CD4-positive, alpha-beta T cell treated with Interferon alpha-2 for 1 hour (primary cell): Measurements from ENCODE around the gene HMCN2.
A peak's percentile ranks its signal among the peaks of the same experiment; 100 is the strongest.
"Not testable (repeated sequence)": the region's sequence is repeated elsewhere in the genome, so short reads cannot be mapped to it uniquely, and the experiment has no call there.

ENCODE experiments used
- DNase-seq, 2 donors: peaks; one replicate each; pipeline ENCODE4 v3.0.0-alpha.2; 2020 to 2022

HMCN2 gene

DNA sequence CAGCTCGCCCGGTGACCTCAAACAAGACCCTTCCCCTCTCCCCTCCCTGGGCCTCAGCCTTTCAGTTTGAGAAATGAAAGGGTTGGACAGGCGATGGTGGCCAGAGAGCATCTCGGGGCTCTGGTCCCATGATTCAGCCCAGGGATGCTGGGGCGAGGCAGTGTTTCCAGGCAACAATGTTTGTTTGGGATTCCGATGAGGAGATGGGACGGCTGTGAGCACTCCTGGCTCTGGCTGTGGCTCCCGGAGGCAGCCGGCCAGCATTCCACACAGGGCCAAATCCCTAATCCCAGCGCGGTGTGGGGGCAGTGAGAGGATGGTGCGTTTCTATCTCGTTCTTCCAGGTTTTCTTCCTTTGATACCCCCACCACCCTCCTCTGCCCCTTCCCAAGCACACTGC is 66.0 kb downstream of the HMCN2 start:
- DNase-seq, result no peak

DNA sequence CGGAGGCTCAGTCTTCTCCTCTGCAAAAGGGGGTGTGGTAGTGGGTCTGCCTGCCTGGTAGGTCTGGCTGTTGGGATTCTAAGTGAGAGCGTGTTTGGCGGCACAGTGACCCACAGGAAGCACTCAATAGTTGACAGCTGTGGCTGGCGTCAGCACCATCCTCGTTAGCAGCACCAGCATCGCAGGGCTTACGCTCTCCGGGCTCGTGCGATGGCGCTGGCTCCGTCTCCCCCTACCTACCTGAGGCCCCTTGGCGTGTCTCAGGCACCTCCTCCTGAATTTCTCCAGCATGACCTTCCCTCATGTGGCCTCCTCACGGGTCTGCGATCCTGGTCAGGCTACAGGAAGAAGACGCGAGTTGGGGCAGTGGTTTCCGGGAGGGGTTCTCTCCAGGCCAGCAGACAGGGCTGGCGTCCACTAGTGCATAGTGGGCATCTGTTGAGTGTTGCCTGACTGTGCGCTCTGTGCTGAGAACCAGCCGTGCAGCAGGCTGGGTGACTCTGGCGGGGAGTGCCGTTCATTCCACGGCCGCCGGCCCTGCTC is 66.9 kb downstream of the HMCN2 start:
- DNase-seq, result no peak

- no peak for DNase-seq
These were observed 67.6 kb downstream of the HMCN2 start for GRCh38 chr9:130333041-130333711.

- no peak for DNase-seq
These were observed 68.1 kb downstream of the HMCN2 start for GRCh38 chr9:130333712-130334062.

DNA sequence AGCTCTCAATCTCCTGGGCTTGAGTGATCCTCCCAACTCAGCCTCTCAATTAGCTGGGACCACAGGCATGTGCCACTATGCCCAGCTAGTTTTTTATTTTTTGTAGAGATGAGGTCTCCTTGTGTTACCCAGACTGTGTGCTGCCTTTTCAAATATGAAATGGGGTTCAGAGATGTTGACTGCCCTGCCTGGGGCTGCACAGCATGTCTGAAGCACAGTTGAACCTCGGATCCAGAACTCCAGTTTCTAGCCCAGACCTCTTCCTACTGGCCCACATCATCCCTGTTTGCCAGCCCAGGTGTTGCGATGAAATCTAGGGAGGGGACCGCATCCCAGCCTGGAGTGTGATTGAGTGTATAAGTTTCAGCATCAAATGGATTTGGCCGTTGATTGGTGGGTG is 69.4 kb downstream of the HMCN2 start:
- DNase-seq, result no peak

- no peak for DNase-seq
These were observed 70.6 kb downstream of the HMCN2 start for GRCh38 chr9:130336027-130336610.

- DNase-seq, result no peak
These were observed 71.3 kb downstream of the HMCN2 start for GRCh38 chr9:130336885-130337284.

DNA sequence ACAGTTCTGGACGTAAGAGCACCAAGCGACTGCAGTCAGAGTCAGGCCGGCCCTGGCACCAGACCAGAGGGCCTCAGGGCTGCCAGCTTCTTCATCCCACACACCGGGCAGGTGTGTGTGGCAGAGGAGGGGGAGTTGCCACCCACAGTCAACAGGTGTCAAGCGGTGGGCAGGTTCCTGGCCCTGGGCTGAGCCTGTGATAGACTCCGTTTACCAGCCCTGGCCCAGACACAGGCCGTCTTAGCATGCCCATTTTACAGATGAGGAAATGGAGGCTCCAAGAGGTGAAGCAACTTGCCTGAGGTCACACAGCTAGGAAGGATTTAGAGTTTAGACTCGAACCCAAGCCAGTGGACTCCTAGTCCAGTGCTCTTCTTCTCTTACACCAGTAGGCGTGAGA is 71.8 kb downstream of the HMCN2 start:
- DNase-seq, result no peak

DNA sequence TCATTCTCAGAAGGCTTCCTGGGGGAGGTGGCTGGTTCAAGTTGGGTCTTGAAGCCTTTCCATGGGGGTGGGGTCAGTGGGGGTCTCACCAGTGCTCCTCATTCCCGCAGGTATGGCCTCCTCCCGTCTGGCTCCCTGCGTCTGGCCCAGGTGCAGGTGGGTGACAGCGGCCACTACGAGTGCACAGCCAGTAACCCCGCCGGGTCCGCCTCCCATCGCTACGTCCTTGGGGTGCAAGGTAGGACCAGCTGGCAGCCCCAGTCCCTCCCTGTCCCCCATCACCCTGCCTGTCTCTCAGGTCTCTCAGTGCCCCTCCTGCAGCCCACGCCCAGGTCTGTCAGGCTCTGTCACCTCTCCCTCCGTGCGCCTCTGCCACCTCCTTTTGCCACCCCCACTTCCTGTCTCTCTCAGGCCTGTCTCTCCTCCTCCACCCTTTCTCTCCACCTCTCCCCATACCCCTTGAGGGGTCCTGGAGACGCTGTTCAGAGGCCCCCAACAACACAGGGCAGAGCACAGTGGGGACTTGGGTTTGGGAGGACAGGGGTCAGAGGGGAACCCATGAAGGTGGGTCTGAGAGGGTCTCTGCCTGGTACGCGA is 72.3 kb downstream of the HMCN2 start:
- no peak for DNase-seq

- DNase-seq, result not testable (repeated sequence)
These were observed 73.3 kb downstream of the HMCN2 start for GRCh38 chr9:130338891-130339290.

GRCh38 chr9:130339306-130339705 is 73.7 kb downstream of the HMCN2 start:
- DNase-seq, result no peak

- DNase-seq, result no peak
These were observed 74.5 kb downstream of the HMCN2 start for GRCh38 chr9:130340011-130340410.

DNA sequence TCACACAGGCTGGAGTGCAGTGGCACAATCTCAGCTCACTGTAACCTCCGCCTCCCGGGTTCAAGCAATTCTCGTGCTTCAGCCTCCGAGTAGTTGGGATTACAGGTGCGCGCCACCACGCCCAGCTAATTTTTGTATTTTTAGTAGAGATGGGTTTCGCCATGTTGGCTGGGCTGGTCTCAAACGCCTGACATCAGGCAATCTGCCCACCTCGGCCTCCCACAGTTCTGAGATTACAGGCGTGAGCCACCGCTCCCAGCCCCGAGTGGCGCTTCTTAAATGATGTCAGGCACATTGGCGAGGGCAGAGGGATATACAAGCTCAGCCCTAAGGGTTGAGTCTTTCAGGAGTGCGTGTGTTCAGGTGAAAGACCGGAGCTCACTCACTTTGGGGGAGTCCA is 75.0 kb downstream of the HMCN2 start:
- DNase-seq, result not testable (repeated sequence)

DNA sequence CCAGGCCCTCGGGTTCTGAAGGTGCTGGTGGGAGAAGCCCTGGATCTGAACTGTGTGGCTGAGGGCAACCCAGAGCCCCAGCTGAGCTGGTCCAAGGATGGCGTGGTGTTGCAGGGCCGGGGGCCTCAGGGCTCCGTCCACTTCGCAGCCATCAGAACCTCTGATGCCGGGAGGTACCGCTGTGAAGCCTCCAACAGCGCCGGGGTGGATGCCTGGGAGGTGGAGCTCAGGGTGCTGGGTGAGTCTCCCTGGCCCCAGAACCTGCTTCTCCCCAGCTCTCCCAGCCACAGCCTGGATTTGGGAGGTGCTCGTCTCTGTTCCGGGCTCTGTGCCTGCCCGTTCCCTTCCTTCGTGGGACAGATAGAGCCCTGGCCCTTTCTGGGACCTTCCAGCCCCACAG is 75.6 kb downstream of the HMCN2 start:
- no peak for DNase-seq

- DNase-seq, result no peak
These were observed 76.5 kb downstream of the HMCN2 start for GRCh38 chr9:130341839-130342713.

DNA sequence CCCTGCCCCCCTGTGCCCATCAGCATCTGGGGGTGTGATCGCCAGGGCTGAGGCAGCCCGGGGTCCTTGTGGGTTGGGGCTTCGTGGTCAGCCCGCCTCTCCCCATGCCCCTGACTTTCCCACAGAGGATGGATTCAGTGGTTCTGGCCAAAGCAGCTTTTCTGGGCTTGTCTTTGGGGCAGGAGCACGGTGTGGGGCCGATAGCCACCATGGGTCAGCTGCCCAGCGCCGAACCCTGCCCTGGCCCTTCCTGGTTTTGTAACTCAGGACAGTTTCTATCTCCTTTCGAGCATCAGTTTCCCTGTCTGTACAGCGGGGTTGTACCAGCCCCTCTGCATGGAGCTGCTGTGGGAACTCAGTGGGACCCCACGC is 77.1 kb downstream of the HMCN2 start:
- DNase-seq, result no peak

GRCh38 chr9:130343445-130343918 is 77.9 kb downstream of the HMCN2 start:
- DNase-seq, result peak in 1 of 2 donors; percentile 8

- no peak for DNase-seq
These were observed 78.8 kb downstream of the HMCN2 start for GRCh38 chr9:130344366-130344765.

DNA sequence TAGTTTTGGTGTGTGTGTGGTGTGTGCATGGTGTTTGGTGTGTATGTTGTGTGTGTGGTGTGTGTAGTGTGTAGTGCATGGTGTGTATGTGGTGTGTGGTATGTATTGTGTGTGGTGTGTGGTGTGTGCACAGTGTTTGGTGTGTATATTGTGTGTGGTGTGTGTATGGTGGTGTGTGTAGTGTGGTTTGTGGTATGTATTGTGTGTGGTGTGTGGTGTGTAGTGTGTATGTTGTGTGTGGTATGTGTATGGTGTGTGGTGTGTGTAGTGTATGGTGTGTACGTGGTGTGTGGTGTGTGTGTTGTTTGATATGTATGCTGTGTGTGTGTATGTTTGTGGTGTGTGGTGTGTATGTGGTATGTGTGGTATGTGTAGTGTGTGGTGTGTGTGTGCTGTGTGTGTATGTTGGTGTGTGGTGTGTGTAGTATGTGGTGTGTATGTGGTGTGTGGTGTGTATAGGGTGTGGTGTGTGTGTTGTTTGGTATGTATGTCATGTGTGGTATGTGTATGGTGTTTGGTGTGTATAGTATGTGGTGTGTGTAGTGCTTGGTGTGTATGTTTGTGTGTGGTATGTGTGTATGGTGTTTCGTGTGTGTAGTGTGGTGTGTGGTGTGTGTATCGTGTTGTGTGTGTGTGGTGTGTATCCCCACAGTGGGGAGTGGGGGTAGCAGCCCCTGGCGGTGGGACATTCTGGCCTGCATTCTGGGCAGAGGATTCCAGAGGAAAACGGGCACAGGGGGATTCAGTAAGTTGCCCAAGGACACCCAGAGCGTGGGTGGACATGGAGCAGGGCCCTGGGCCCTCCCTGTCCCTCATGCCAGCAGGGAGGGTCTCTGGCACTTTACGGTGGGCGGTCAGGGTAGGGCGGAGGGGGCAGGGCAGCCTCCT is 79.7 kb downstream of the HMCN2 start:
- no peak for DNase-seq

DNA sequence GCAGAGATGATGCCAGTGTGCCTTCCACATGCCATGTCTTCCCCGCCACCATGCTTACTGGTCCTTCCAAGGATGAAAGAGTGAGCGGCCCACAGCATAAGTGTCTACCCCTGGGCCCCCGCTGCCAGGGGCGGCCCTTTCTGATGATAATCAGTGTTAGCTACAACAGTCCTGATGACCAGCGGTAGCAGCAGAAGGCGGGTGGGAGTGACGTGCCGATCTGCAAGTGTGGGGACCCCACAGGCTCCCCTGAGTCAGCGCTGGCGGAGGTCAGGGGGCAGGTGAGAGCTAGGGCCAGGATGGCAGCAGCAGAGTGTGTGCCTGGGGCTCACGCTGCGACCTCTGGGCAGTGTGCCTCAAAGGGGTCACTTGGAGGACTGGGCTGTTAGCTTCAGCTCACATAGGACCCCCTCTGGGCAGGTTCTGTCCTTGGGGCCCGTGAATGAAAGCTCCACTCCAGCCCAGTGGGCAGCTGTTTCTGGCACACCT is 80.4 kb downstream of the HMCN2 start:
- DNase-seq, result no peak

- DNase-seq, result no peak
These were observed 80.9 kb downstream of the HMCN2 start for GRCh38 chr9:130346431-130346830.

GRCh38 chr9:130347036-130347435 is 81.5 kb downstream of the HMCN2 start:
- no peak for DNase-seq
